Measurements from ENCODE around the gene AURKAIP1. TPM values are rescaled to one million over a fixed set of nuclear protein-coding genes. Genes with fewer than 3 reads are reported as not detected.

The AURKAIP1 gene
- polyA plus RNA-seq, 3 donors from 2014 or later, result 168 to 216 (median 190) TPM

GRCh38 chr1:1340791-1341548 lies 34.0 kb downstream of the AURKAIP1 start:
- H3K9me3 Mint-ChIP-seq, result no peaks in the 10 kb centered on the region
- H3K27ac Mint-ChIP-seq, result no peak overlapping the region
- no peak overlapping the region for H3K4me3 Mint-ChIP-seq
- peaks cover 0 to 4% of the 10 kb centered on the region in 2 donors for H3K4me1 Mint-ChIP-seq
- DNase-seq, result no peak
- H3K27me3 Mint-ChIP-seq (ENCODE audit: low read depth in 3 of 3), result peaks cover 0 to 3% (median 2%) of the 10 kb centered on the region in 3 donors
- peaks cover 0 to 5% (median 0%) of the 10 kb centered on the region in 3 donors for H3K36me3 Mint-ChIP-seq

- no peaks in the 10 kb centered on the region for H3K9me3 Mint-ChIP-seq
- no peak overlapping the region for H3K4me3 Mint-ChIP-seq
- H3K36me3 Mint-ChIP-seq, result peaks cover 0 to 5% (median 0%) of the 10 kb centered on the region in 3 donors
- H3K27me3 Mint-ChIP-seq (ENCODE audit: low read depth in 3 of 3), result peaks cover 0 to 3% (median 2%) of the 10 kb centered on the region in 3 donors
- H3K27ac Mint-ChIP-seq, result no peak overlapping the region
- DNase-seq, result no peak
- H3K4me1 Mint-ChIP-seq, result peaks cover 0 to 4% of the 10 kb centered on the region in 2 donors
Observed at GRCh38 chr1:1340185-1340584, 34.8 kb downstream of the AURKAIP1 start.

DNA sequence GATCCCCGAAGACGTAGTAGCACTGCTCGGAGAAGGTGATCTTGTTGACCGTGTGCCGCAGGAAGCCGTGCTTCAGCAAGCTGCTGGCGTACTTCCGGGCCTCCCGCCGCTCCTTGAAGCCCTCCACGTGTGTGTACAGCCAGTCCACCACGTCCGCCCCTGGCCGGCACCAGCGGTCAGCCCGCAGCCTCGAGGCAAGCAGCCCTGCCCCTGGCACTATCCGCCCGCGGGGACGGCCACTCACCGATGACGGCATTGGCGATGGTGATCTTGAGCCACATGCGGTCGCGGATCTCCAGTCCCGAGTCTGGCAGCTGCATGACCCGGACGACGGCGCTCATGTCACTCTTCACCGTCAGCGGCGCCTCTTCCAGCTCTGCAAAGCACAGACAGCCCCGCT lies 36.7 kb downstream of the AURKAIP1 start:
- peaks cover 0 to 5% (median 2%) of the 10 kb centered on the region in 3 donors for H3K27me3 Mint-ChIP-seq (ENCODE audit: low read depth in 3 of 3)
- no peak overlapping the region for H3K27ac Mint-ChIP-seq
- peaks cover 0 to 5% (median 0%) of the 10 kb centered on the region in 3 donors for H3K36me3 Mint-ChIP-seq
- peaks cover 0 to 4% of the 10 kb centered on the region in 2 donors for H3K4me1 Mint-ChIP-seq
- H3K9me3 Mint-ChIP-seq, result no peaks in the 10 kb centered on the region
- no peak for DNase-seq
- no peak overlapping the region for H3K4me3 Mint-ChIP-seq

- no peak for DNase-seq
- H3K4me3 Mint-ChIP-seq, result no peak overlapping the region
- H3K9me3 Mint-ChIP-seq, result no peaks in the 10 kb centered on the region
- H3K4me1 Mint-ChIP-seq, result peaks cover 0 to 4% of the 10 kb centered on the region in 2 donors
- peaks cover 0 to 5% (median 0%) of the 10 kb centered on the region in 3 donors for H3K36me3 Mint-ChIP-seq
- no peak overlapping the region for H3K27ac Mint-ChIP-seq
- peaks cover 0 to 5% (median 2%) of the 10 kb centered on the region in 3 donors for H3K27me3 Mint-ChIP-seq (ENCODE audit: low read depth in 3 of 3)
Observed at GRCh38 chr1:1337793-1338147, 37.2 kb downstream of the AURKAIP1 start.

GRCh38 chr1:1336931-1337792 lies 37.8 kb downstream of the AURKAIP1 start:
- Mint-ChIP-seq H3K27ac (no peak overlapping the region), H3K4me3 (no peak overlapping the region), H3K27me3 (ENCODE audit: low read depth in 3 of 3) (peaks cover 0 to 5% (median 2%) of the 10 kb centered on the region in 3 donors), H3K9me3 (no peaks in the 10 kb centered on the region), H3K4me1 (peaks cover 0 to 4% of the 10 kb centered on the region in 2 donors), H3K36me3 (peaks cover 0 to 5% (median 0%) of the 10 kb centered on the region in 3 donors)
- DNase-seq, result no peak

DNA sequence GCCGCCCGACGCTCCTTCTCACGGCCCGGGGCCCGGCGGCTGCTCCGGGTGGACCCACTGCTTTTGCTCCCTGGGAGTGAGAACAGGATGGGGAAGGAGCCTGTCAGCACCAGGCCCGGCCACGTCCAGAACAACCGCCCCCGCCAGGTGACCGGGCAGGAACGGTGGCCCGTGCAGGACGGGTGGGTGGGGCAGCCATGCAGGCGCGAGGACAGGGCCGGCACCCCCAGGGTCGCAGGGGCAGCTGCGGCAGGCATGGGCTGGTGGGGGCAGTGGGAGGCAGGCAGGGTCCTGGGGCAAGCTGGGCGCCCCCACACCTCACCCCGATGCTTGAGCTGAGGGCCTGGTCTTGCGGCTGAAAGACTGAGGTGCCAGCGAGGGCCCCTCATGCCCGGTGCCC lies 38.6 kb downstream of the AURKAIP1 start:
- Mint-ChIP-seq H3K27me3 (ENCODE audit: low read depth in 3 of 3) (peaks cover 0 to 5% (median 2%) of the 10 kb centered on the region in 3 donors), H3K36me3 (peaks cover 0 to 5% (median 0%) of the 10 kb centered on the region in 3 donors), H3K4me3 (no peak overlapping the region), H3K27ac (no peak overlapping the region), H3K9me3 (no peaks in the 10 kb centered on the region), H3K4me1 (peaks cover 0 to 4% of the 10 kb centered on the region in 2 donors)
- DNase-seq, result no peak

DNA sequence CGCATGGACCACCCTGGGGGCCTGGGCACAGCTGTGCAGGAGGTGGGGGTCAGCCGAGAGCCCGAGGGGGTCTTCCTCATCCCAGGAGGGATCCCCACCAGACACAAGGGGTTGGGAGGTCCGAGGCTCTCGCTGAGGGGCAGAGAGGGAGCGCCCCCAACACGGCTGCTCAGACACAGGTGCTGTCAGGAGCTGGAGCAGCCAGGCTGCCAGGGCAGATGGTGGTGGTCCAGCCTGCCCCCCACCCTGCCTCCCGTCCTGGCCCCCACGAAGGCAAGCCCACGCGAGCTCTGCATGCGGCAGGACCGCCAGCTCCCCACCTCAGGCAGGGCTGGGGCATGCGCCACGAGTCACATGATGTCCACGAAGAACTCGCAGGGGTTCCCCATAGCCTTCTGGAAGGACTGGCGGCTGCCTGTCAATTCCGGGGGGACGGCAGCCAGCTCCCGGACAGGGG lies 39.2 kb downstream of the AURKAIP1 start:
- no peaks in the 10 kb centered on the region for H3K9me3 Mint-ChIP-seq
- no peak overlapping the region for H3K4me3 Mint-ChIP-seq
- H3K27ac Mint-ChIP-seq, result no peak overlapping the region
- peaks cover 0 to 5% (median 0%) of the 10 kb centered on the region in 3 donors for H3K27me3 Mint-ChIP-seq (ENCODE audit: low read depth in 3 of 3)
- peaks cover 0 to under 1% (median 0%) of the 10 kb centered on the region in 3 donors for H3K36me3 Mint-ChIP-seq
- peaks cover 0 to under 1% of the 10 kb centered on the region in 2 donors for H3K4me1 Mint-ChIP-seq
- DNase-seq, result no peak

- Mint-ChIP-seq H3K27ac (no peak overlapping the region), H3K4me1 (no peaks in the 10 kb centered on the region), H3K4me3 (no peak overlapping the region)
Observed at GRCh38 chr1:1335283-1335682, 39.7 kb downstream of the AURKAIP1 start.

GRCh38 chr1:1334835-1335234 lies 40.2 kb downstream of the AURKAIP1 start:
- DNase-seq, result no peak
- H3K27me3 Mint-ChIP-seq (ENCODE audit: low read depth in 3 of 3), result peaks cover 0 to 4% (median under 1%) of the 10 kb centered on the region in 3 donors
- no peaks in the 10 kb centered on the region for H3K4me1 Mint-ChIP-seq
- H3K4me3 Mint-ChIP-seq, result no peak overlapping the region
- H3K9me3 Mint-ChIP-seq, result no peaks in the 10 kb centered on the region
- no peak overlapping the region for H3K27ac Mint-ChIP-seq
- H3K36me3 Mint-ChIP-seq, result no peaks in the 10 kb centered on the region

More at GRCh38 chr1:1335283-1335682, 39.7 kb downstream of the AURKAIP1 start:
- Mint-ChIP-seq H3K36me3 (no peaks in the 10 kb centered on the region), H3K9me3 (no peaks in the 10 kb centered on the region), H3K27me3 (ENCODE audit: low read depth in 3 of 3) (peaks cover 0 to 5% (median 0%) of the 10 kb centered on the region in 3 donors)
- no peak for DNase-seq

DNA sequence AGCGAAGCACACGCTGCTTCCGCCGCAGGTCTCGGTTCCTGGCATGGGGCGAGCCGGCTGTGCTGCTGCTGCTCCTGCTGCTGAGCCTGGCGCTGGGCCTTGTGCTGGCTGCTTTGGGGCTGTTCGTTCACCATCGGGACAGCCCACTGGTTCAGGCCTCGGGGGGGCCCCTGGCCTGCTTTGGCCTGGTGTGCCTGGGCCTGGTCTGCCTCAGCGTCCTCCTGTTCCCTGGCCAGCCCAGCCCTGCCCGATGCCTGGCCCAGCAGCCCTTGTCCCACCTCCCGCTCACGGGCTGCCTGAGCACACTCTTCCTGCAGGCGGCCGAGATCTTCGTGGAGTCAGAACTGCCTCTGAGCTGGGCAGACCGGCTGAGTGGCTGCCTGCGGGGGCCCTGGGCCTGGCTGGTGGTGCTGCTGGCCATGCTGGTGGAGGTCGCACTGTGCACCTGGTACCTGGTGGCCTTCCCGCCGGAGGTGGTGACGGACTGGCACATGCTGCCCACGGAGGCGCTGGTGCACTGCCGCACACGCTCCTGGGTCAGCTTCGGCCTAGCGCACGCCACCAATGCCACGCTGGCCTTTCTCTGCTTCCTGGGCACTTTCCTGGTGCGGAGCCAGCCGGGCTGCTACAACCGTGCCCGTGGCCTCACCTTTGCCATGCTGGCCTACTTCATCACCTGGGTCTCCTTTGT lies 41.3 kb downstream of the AURKAIP1 start:
- DNase-seq, result no peak
- H3K27ac Mint-ChIP-seq, result no peak overlapping the region
- H3K27me3 Mint-ChIP-seq (ENCODE audit: low read depth in 3 of 3), result peaks cover 0 to 3% (median 2%) of the 10 kb centered on the region in 3 donors
- H3K9me3 Mint-ChIP-seq, result no peaks in the 10 kb centered on the region
- no peaks in the 10 kb centered on the region for H3K4me1 Mint-ChIP-seq
- no peak overlapping the region for H3K4me3 Mint-ChIP-seq
- no peaks in the 10 kb centered on the region for H3K36me3 Mint-ChIP-seq

DNA sequence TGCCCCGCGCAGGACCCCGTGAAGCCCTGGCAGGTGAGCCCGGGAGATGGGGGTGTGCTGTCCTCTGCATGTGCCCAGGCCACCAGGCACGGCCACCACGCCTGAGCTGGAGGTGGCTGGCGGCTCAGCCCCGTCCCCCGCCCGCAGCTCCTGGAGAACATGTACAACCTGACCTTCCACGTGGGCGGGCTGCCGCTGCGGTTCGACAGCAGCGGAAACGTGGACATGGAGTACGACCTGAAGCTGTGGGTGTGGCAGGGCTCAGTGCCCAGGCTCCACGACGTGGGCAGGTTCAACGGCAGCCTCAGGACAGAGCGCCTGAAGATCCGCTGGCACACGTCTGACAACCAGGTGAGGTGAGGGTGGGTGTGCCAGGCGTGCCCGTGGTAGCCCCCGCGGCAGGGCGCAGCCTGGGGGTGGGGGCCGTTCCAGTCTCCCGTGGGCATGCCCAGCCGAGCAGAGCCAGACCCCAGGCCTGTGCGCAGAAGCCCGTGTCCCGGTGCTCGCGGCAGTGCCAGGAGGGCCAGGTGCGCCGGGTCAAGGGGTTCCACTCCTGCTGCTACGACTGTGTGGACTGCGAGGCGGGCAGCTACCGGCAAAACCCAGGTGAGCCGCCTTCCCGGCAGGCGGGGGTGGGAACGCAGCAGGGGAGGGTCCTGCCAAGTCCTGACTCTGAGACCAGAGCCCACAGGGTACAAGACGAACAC lies 42.1 kb downstream of the AURKAIP1 start:
- peaks cover 0 to 3% (median 2%) of the 10 kb centered on the region in 3 donors for H3K27me3 Mint-ChIP-seq (ENCODE audit: low read depth in 3 of 3)
- H3K27ac Mint-ChIP-seq, result no peak overlapping the region

GRCh38 chr1:1332031-1332755 lies 42.8 kb downstream of the AURKAIP1 start:
- H3K4me3 Mint-ChIP-seq, result no peak overlapping the region
- no peak overlapping the region for H3K27ac Mint-ChIP-seq
- H3K9me3 Mint-ChIP-seq, result no peaks in the 10 kb centered on the region
- H3K4me1 Mint-ChIP-seq, result no peaks in the 10 kb centered on the region
- DNase-seq, result no peak
- H3K36me3 Mint-ChIP-seq, result no peaks in the 10 kb centered on the region
- H3K27me3 Mint-ChIP-seq (ENCODE audit: low read depth in 3 of 3), result peaks cover 0 to 3% (median 2%) of the 10 kb centered on the region in 3 donors

More for the DNA sequence above, 42.1 kb downstream of the AURKAIP1 start:
- no peaks in the 10 kb centered on the region for H3K9me3 Mint-ChIP-seq
- no peaks in the 10 kb centered on the region for H3K4me1 Mint-ChIP-seq
- no peaks in the 10 kb centered on the region for H3K36me3 Mint-ChIP-seq
- DNase-seq, result no peak
- H3K4me3 Mint-ChIP-seq, result no peak overlapping the region

Measured in immature natural killer cell (primary cell).